NCI-H82 (cell line): Measurements from ENCODE around the gene KPNA5.
"Not testable (repeated sequence)": the region's sequence is repeated elsewhere in the genome, so short reads cannot be mapped to it uniquely, and the experiment has no call there.

Source experiments
- DNase-seq: peaks from one replicate; lab custom pipeline; 2025; lab: John Stamatoyannopoulos, UW

Gene KPNA5

GRCh38 chr6:116703888-116704287 is 22.9 kb downstream of the KPNA5 start:
- not testable (repeated sequence) for DNase-seq

- no peak for DNase-seq
Observed at GRCh38 chr6:116705917-116706316, 24.9 kb downstream of the KPNA5 start.

- DNase-seq, result no peak
Observed at GRCh38 chr6:116714296-116714695, 33.3 kb downstream of the KPNA5 start.

GRCh38 chr6:116714761-116715160 is 33.8 kb downstream of the KPNA5 start:
- DNase-seq, result no peak

GRCh38 chr6:116726947-116727346 is 45.9 kb downstream of the KPNA5 start:
- DNase-seq, result no peak

GRCh38 chr6:116730513-116730912 is 49.5 kb downstream of the KPNA5 start:
- no peak for DNase-seq

GRCh38 chr6:116737004-116737403 is 56.0 kb downstream of the KPNA5 start:
- no peak for DNase-seq

- DNase-seq, result not testable (repeated sequence)
Observed at GRCh38 chr6:116740486-116740885, 59.5 kb downstream of the KPNA5 start.

- no peak for DNase-seq
Observed at GRCh38 chr6:116741571-116741970, 60.6 kb downstream of the KPNA5 start.

GRCh38 chr6:116745176-116745575 is 64.2 kb downstream of the KPNA5 start:
- DNase-seq, result no peak

- no peak for DNase-seq
Observed at GRCh38 chr6:116761779-116762178, 80.8 kb downstream of the KPNA5 start.

GRCh38 chr6:116762235-116762634 is 81.2 kb downstream of the KPNA5 start:
- DNase-seq, result no peak

GRCh38 chr6:116763048-116763447 is 82.0 kb downstream of the KPNA5 start:
- DNase-seq, result no peak

GRCh38 chr6:116763906-116764628 is 83.1 kb downstream of the KPNA5 start:
- DNase-seq, result no peak

- peak; percentile 10 for DNase-seq
Observed at GRCh38 chr6:116764629-116764960, 83.6 kb downstream of the KPNA5 start.

GRCh38 chr6:116764961-116765841 is 84.2 kb downstream of the KPNA5 start, which contains the start of gene FAM162B:
TSS of gene FAM162B (minus strand) at chr6:116765719. CDS start at chr6:116765576, 143 bp downstream.
- peak; percentile 43 for DNase-seq

- DNase-seq, result no peak
Observed at GRCh38 chr6:116766506-116767176, 85.6 kb downstream of the KPNA5 start.

GRCh38 chr6:116767715-116768114 is 86.7 kb downstream of the KPNA5 start:
- DNase-seq, result no peak

GRCh38 chr6:116772450-116772849 is 91.4 kb downstream of the KPNA5 start:
- DNase-seq, result no peak

- DNase-seq, result no peak
Observed at GRCh38 chr6:116773886-116774285, 92.9 kb downstream of the KPNA5 start.

GRCh38 chr6:116779573-116780164 is 98.7 kb downstream of the KPNA5 start:
- DNase-seq, result peak; percentile 76

- DNase-seq, result no peak
Observed at GRCh38 chr6:116783852-116784251, 102.8 kb downstream of the KPNA5 start.
